Central memory CD8-positive, alpha-beta T cell (primary cell): ENCODE data around the gene GATAD1.
A peak's percentile ranks its signal among the peaks of the same experiment; 100 is the strongest.
"Not testable (repeated sequence)": the region's sequence is repeated elsewhere in the genome, so short reads cannot be mapped to it uniquely, and the experiment has no call there.

Source experiments
- ATAC-seq: fragments of 150-1000 bp; cut with Tn5 transposase; replicated peaks from 2 replicates; pipeline ENCODE4 v1.10.0; 2022; ENCODE audit warnings: mild to moderate bottlenecking, moderate FRiP score, moderate number of reproducible peaks; ENCODE audit not compliant: poor library complexity, severe bottlenecking; ENCODE audit errors: extremely low read depth
- DNase-seq, 2 donors: peaks; one replicate each; pipeline ENCODE4 v3.0.0; 2021; ENCODE audit warnings: low spot score in 2 of 2
- H3K27ac Mint-ChIP-seq: one replicate; pipeline ENCODE4 v1.8.0; 2022; ENCODE audit warnings: low read depth, mild to moderate bottlenecking, moderate library complexity, mixed read lengths
- H3K27me3 Mint-ChIP-seq: one replicate; pipeline ENCODE4 v1.8.0; 2022; ENCODE audit warnings: mixed read lengths
- H3K36me3 Mint-ChIP-seq: one replicate; pipeline ENCODE4 v1.8.0; 2022; ENCODE audit warnings: mild to moderate bottlenecking, moderate library complexity, mixed read lengths; ENCODE audit not compliant: insufficient read depth
- H3K4me1 Mint-ChIP-seq: one replicate; pipeline ENCODE4 v1.8.0; 2022; ENCODE audit warnings: mixed read lengths
- H3K4me3 Mint-ChIP-seq: one replicate; pipeline ENCODE4 v1.8.0; 2022; ENCODE audit warnings: mild to moderate bottlenecking, moderate library complexity, mixed read lengths
- H3K9me3 Mint-ChIP-seq: one replicate; pipeline ENCODE4 v1.8.0; 2022; ENCODE audit warnings: mixed read lengths

Gene GATAD1

DNA sequence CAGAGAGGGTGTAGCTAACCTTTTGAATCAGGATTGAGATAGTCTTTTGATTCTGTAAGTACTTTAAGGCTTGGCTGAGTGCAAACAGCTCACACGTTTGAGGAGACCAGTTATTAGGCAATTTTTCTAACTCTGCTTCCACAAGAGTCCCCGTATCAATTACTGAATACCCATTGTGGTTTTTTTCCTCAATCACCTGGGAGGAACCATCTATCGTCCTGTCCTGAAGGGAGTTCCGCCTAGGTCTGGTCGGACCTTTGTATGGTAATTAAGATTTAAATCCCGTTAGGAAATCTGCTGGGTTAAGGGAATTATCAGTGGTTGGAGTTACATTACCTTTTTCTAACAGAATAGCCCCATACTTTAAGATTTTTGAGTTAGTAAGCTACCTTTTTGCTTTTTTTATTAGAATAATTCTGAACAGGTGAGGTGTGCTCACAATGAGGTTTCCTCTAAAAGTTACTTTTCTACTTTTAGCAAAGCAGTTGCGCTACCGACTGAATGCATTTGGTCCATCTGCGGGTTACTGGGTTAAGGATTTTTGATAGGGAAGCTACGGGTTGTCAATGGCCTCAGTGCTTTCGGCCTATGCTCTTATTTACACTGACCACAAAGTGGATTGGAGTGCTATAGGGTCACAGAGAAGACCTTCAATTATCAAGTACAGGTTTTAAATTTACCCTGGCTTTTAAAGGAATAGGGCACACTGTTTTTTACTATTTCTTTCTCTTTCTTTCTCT, 28.7 kb downstream of the GATAD1 start:
- ATAC-seq, H3K4me3 Mint-ChIP-seq, H3K4me1 Mint-ChIP-seq: not testable (repeated sequence)

DNA sequence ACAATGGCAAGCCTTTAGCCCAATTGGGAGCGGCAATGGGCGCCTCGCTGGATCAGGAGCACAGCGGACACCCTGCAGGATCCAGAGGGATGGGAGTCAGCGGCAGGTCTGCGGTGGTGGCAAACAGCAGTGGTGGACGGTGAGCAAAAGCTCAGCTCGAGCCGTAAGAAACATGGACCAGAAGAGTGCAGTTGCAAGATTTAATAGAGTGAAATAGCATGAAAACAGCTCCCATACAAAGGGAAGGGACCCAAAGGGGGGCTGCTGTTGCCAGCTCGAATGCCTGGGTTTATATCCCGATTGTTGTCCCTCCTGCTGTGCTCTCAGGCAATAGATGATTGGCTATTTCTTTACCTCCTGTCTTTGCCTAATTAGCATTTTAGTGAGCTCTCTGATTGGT, 30.4 kb downstream of the GATAD1 start, which contains the start of gene ERVW-1:
ERVW-1 (minus strand) TSS at position 266 of the 400 bp plus-strand sequence. CDS start 7,565 bp downstream, outside the sequence.
- not testable (repeated sequence) for DNase-seq, H3K4me1 Mint-ChIP-seq, H3K27ac Mint-ChIP-seq

More for the DNA sequence above, 28.7 kb downstream of the GATAD1 start:
- H3K27me3 Mint-ChIP-seq, H3K36me3 Mint-ChIP-seq, H3K9me3 Mint-ChIP-seq, DNase-seq, H3K27ac Mint-ChIP-seq: not testable (repeated sequence)

DNA sequence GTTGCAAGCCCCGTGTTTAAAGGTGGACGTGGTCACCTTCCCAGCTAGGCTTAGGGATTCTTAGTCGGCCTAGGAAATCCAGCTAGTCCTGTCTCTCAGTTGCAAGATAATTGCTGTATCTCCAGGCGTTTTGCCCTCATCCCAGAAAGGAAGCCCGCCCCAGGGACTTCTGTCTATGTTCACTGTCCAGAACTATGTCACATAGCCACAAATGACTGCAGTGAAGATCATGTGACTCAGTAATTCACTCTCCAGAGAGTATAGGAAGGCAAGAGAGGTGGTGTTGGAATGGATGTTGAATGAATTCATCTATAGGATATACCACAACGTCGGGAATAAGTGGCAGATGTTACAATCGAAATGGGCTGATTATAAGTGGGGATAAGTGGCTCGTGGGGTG, 30.8 kb downstream of the GATAD1 start:
- H3K9me3 Mint-ChIP-seq: no peaks in the 10 kb centered on the region
- H3K36me3 Mint-ChIP-seq: no peaks in the 10 kb centered on the region
- no peak for DNase-seq
- H3K4me3 Mint-ChIP-seq: no peak overlapping the region
- H3K27ac Mint-ChIP-seq: no peak overlapping the region
- no peaks in the 10 kb centered on the region for H3K27me3 Mint-ChIP-seq
- ATAC-seq: no peak
- no peaks in the 10 kb centered on the region for H3K4me1 Mint-ChIP-seq

More for the DNA sequence above, 30.4 kb downstream of the GATAD1 start, which contains the start of gene ERVW-1:
- not testable (repeated sequence) for H3K27me3 Mint-ChIP-seq, H3K36me3 Mint-ChIP-seq, H3K4me3 Mint-ChIP-seq, H3K9me3 Mint-ChIP-seq, ATAC-seq

DNA sequence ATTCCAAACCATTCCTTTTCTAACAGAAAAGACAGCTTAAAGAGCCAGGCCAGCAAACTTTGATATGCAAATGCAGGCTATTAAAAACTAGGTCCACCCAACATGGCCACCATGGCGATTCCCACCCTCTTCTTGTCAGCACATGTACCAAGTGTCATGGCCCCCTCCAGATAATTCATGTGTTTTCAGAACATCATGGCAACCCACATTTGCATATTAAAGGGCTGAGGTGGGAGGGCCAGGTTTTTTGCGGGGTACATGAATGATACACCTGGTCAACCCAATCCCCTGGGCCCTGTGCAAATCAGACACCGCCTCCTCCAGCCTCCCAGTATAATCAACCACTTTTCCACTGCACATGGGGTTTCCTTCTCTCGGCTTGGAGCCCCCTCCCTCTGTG, 31.4 kb downstream of the GATAD1 start:
- H3K9me3 Mint-ChIP-seq: no peaks in the 10 kb centered on the region
- ATAC-seq (no peak), DNase-seq (no peak)
- H3K4me3 Mint-ChIP-seq: no peak overlapping the region
- H3K27me3 Mint-ChIP-seq: no peaks in the 10 kb centered on the region
- no peaks in the 10 kb centered on the region for H3K4me1 Mint-ChIP-seq
- H3K27ac Mint-ChIP-seq: no peak overlapping the region
- no peaks in the 10 kb centered on the region for H3K36me3 Mint-ChIP-seq

DNA sequence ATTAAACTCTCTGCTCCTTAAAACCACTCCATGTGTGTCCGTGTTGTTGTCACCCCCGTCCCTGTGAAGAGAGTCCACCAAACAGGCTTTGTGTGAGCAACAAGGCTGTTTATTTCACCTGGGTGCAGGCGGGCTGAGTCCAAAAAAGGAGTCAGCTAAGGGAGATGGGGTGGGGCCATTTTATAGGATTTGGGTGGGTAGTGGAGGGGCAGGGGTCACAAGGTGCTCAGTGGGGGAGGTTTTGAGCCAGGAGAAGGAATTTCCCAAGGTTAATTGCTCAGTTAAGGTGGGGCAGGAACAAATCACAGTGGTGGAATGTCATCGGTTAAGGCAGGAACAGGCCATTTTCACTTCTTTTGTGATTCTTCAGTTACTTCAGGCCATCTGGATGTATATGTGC, 31.9 kb downstream of the GATAD1 start:
- not testable (repeated sequence) for H3K36me3 Mint-ChIP-seq, H3K4me1 Mint-ChIP-seq, DNase-seq, H3K27ac Mint-ChIP-seq, H3K27me3 Mint-ChIP-seq, ATAC-seq, H3K4me3 Mint-ChIP-seq, H3K9me3 Mint-ChIP-seq

DNA sequence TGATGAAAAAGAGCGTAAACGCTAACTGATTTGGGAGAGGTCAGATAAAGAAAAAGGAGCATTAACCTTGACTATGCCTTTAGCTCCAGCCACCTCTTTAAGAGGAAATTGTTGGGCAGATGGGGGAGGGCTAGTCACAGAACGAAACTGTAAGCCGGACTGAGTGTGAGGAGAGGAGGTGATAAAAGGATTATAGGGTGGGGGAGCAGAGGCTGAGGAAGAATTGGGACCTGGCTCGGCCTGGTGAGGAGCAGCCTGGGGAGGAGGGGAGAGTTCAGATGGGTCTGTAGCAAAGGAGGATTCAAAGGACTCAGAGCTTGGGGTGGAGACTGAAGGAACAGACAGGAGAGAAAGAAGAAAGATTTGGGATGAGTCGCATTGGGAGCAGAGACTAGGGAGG, 36.3 kb downstream of the GATAD1 start:
- not testable (repeated sequence) for H3K36me3 Mint-ChIP-seq, H3K27ac Mint-ChIP-seq, H3K27me3 Mint-ChIP-seq, H3K9me3 Mint-ChIP-seq, ATAC-seq, H3K4me1 Mint-ChIP-seq, H3K4me3 Mint-ChIP-seq, DNase-seq

DNA sequence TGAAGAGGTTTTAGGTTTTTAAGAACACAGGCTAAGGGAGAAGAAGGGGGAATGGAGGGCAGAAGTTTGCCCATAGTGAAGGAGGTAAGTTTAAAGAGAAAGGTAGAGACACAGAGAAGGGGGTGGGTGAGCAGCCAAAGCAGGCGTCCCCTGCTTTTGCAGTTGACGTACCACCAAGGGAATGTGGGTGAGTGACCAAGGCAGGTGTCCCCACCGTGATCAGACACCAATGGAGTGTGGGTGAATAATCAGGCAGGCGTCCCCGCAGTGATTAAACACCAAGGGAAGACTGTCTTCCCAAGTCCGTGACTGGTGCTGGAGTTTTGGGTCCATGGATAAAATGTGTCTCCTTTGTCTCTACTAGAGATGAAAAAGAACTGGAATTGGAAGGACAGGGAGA, 36.9 kb downstream of the GATAD1 start:
- H3K27ac Mint-ChIP-seq, H3K27me3 Mint-ChIP-seq, H3K4me1 Mint-ChIP-seq, DNase-seq, H3K4me3 Mint-ChIP-seq, H3K9me3 Mint-ChIP-seq, ATAC-seq, H3K36me3 Mint-ChIP-seq: not testable (repeated sequence)

DNA sequence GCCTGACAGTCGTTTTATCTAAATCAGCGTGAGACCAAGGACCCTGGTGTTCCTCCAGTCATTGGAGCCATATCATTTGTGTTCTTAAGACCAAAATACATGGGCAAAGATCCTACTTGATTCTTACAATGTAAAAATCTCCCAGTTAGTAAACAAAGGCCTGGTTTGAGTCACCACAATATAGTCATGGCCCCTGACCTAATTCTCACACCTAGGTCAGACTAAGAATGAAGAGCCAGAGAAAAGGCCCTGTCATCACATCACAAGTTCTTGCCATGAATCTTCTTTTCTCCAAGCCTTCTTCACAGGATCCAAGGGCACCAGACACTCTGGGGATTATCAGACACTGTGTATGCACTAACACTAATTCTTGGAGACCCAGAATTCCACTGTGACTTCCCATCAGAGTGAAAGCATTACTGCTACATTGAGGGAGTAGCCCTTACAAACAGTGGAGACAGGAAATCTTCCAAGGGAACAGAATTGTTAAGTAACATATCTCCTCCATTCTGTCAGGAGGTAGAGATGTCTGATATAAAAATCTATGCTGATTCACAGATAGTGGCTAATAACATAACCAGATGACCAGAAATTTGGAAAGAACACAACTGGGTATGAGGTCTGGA, 38.1 kb downstream of the GATAD1 start:
- DNase-seq (no peak), ATAC-seq (no peak)
- no peak overlapping the region for H3K4me3 Mint-ChIP-seq
- H3K27me3 Mint-ChIP-seq: no peaks in the 10 kb centered on the region
- peaks cover 13% of the 10 kb centered on the region for H3K36me3 Mint-ChIP-seq
- no peaks in the 10 kb centered on the region for H3K4me1 Mint-ChIP-seq
- no peak overlapping the region for H3K27ac Mint-ChIP-seq
- no peaks in the 10 kb centered on the region for H3K9me3 Mint-ChIP-seq

DNA sequence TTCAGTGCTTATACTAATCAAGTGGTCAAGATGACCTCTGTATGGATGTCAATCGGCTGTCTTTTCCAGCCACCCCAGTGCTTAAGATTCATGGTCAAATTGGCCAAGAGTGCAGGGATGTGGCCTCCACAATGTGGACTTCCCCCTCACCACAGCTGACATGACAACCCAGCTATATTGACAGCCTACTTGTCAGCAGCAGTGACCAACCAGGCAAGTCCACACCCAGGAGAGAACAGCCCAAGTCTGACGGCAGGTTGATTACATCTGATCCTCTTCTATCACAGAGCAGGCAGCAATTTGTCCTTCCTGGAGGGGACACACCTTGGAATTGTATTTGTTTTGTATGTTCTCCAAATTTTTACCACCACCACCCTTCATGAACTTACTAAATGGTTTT, 38.7 kb downstream of the GATAD1 start:
- no peak overlapping the region for H3K27ac Mint-ChIP-seq

DNA sequence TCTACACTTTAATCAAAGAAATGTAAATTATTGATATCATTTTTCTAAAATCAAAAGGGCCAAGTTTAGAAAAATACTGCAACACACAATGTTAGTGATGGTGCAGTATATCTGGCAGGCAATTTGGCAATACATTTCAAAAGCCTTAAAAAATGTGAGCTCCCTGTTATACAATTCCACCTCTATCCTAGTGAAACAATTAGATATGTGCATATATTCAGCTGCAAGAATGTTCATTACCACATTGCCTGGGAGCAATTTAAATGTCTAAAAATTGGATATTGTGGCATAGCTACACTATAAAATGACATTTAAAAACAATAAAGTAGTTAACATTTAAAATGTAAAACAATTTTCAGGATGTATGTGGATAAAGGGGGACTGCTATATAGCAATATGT, 40.5 kb downstream of the GATAD1 start:
- peaks cover 30% of the 10 kb centered on the region for H3K36me3 Mint-ChIP-seq
- no peak overlapping the region for H3K27ac Mint-ChIP-seq
- H3K27me3 Mint-ChIP-seq: no peaks in the 10 kb centered on the region
- no peak overlapping the region for H3K4me3 Mint-ChIP-seq
- no peak for DNase-seq
- ATAC-seq: no peak
- H3K4me1 Mint-ChIP-seq: no peaks in the 10 kb centered on the region
- H3K9me3 Mint-ChIP-seq: no peaks in the 10 kb centered on the region

More for the DNA sequence above, 38.7 kb downstream of the GATAD1 start:
- ATAC-seq: no peak
- Mint-ChIP-seq H3K9me3 (no peaks in the 10 kb centered on the region), H3K4me3 (no peak overlapping the region), H3K27me3 (no peaks in the 10 kb centered on the region), H3K4me1 (no peaks in the 10 kb centered on the region), H3K36me3 (peaks cover 18% of the 10 kb centered on the region)
- no peak for DNase-seq

DNA sequence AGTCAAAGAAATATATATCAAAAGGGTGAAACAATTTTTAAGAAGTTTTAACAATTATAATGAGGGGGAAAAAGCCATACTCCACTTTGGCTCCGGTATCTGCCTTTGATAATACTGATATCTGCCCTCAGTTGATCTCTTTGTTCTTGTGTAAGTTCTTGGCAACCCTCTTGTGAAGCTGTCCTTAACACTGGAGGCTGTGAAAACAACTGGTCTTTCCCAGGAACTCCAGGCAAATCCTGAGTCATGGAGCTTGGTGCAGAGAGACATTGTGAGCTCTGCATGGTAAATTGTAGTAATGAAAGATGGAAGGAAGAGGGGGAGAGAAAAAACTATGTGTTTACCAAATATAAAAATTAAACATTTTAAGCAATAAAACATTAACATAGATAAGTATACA, 42.4 kb downstream of the GATAD1 start:
- Mint-ChIP-seq H3K27ac (peak overlapping the region; percentile 35), H3K4me1 (no peaks in the 10 kb centered on the region), H3K27me3 (no peaks in the 10 kb centered on the region), H3K36me3 (peaks cover 38% of the 10 kb centered on the region), H3K9me3 (no peaks in the 10 kb centered on the region), H3K4me3 (no peak overlapping the region)
- DNase-seq (no peak), ATAC-seq (no peak)

DNA sequence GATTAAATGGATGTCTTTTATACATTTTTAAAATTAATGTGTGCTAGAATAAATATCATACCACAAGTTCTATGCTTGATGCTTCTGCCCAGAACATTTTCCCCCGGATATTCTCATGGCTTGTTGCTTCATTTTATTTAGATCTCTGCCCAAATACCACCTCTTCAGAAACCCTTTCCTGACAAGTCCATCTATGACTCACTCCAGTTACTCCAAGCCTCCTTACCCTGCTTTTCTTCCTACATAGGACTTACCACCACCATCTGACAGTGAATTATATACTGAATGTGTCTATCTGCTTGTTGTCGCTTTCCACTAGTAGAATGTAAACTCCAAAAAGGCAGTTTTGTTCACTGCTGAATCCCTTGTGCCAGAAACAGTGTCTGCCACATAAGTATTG, 49.6 kb downstream of the GATAD1 start:
- Mint-ChIP-seq H3K9me3 (no peaks in the 10 kb centered on the region), H3K4me3 (no peak overlapping the region), H3K36me3 (peaks cover 36% of the 10 kb centered on the region), H3K4me1 (no peaks in the 10 kb centered on the region), H3K27me3 (no peaks in the 10 kb centered on the region), H3K27ac (no peak overlapping the region)
- DNase-seq: no peak
- no peak for ATAC-seq

DNA sequence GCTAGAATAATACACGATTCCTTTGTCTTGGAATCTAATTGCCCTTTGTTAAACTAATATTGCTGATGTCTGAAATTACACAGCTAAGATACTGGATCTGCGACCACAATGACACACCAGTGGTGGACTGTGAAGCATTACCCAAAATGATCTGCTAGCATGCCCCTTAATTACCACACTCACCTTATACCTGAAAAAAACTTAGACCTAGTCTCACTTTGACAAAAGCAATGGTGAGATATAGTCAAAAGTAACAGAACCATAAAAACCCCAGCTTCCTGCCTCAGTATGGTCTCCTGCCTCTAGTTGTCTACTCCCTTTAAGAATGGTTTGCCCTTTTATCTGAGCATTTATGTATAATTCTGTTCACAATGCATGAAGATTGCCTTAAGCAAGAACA, 51.3 kb downstream of the GATAD1 start:
- H3K36me3 Mint-ChIP-seq: peaks cover 34% of the 10 kb centered on the region
- H3K27me3 Mint-ChIP-seq: no peaks in the 10 kb centered on the region
- no peaks in the 10 kb centered on the region for H3K4me1 Mint-ChIP-seq
- DNase-seq (no peak), ATAC-seq (no peak)
- no peak overlapping the region for H3K27ac Mint-ChIP-seq
- H3K4me3 Mint-ChIP-seq: no peak overlapping the region
- H3K9me3 Mint-ChIP-seq: no peaks in the 10 kb centered on the region
